ENCODE data around the gene CD52. TPM values are rescaled to one million over a fixed set of nuclear protein-coding genes. Genes with fewer than 3 reads are reported as not detected.

The CD52 gene
- polyA plus RNA-seq, 3 donors = 3.3 to 6.7 (median 4.7) TPM

- no peak for DNase-seq
Measured at GRCh38 chr1:26352338-26352679, 34.6 kb downstream of the CD52 start.

- no peak for DNase-seq
Measured at GRCh38 chr1:26353210-26353859, 35.6 kb downstream of the CD52 start.

- no peak for DNase-seq
Measured at GRCh38 chr1:26353976-26354820, 36.4 kb downstream of the CD52 start, which contains the start of gene CRYBG2. CRYBG2 (minus strand) TSS chr1:26354130; CDS start chr1:26346657, 7,473 bp downstream.

- DNase-seq = no peak
Measured at GRCh38 chr1:26354972-26355371, 37.2 kb downstream of the CD52 start.

- DNase-seq = no peak
Measured at GRCh38 chr1:26356106-26356505, 38.3 kb downstream of the CD52 start.

- no peak for DNase-seq
Measured at GRCh38 chr1:26357121-26357602, 39.4 kb downstream of the CD52 start.

- DNase-seq = no peak
Measured at GRCh38 chr1:26358411-26359384, 40.9 kb downstream of the CD52 start.

- DNase-seq = no peak
Measured at GRCh38 chr1:26359981-26360806, 42.4 kb downstream of the CD52 start.

- DNase-seq = no peak
Measured at GRCh38 chr1:26360807-26361604, 43.2 kb downstream of the CD52 start.

GRCh38 chr1:26361605-26362122 lies 43.9 kb downstream of the CD52 start:
- no peak for DNase-seq

GRCh38 chr1:26362331-26362730 lies 44.6 kb downstream of the CD52 start:
- DNase-seq = no peak

- peak; percentile 71 for DNase-seq
Measured at GRCh38 chr1:26363549-26364448, 46.0 kb downstream of the CD52 start.

- DNase-seq = no peak
Measured at GRCh38 chr1:26364956-26365355, 47.2 kb downstream of the CD52 start.

- no peak for DNase-seq
Measured at GRCh38 chr1:26367441-26367840, 49.7 kb downstream of the CD52 start.

GRCh38 chr1:26368006-26368405 lies 50.2 kb downstream of the CD52 start:
- no peak for DNase-seq

GRCh38 chr1:26368486-26368885 lies 50.7 kb downstream of the CD52 start:
- DNase-seq = no peak
